GM19372 (cell line): ENCODE data around the gene CCDC149.

ENCODE experiments used
- ATAC-seq: cut with Tn5 transposase; IDR thresholded peaks from one replicate; pipeline ENCODE4 v1.9.1; 2021; ENCODE audit warnings: mild to moderate bottlenecking, low read depth, moderate library complexity; ENCODE audit not compliant: unreplicated experiment

The CCDC149 gene

GRCh38 chr4:24845902-24846301 is 66.9 kb downstream of the CCDC149 start:
- no peak for ATAC-seq

GRCh38 chr4:24845132-24845531 is 67.7 kb downstream of the CCDC149 start:
- ATAC-seq = no peak

- no peak for ATAC-seq
Measured at GRCh38 chr4:24843096-24843495, 69.7 kb downstream of the CCDC149 start.

GRCh38 chr4:24842356-24842755 is 70.5 kb downstream of the CCDC149 start:
- ATAC-seq = no peak

- no peak for ATAC-seq
Measured at GRCh38 chr4:24840826-24841543, 71.9 kb downstream of the CCDC149 start.

- ATAC-seq = no peak
Measured at GRCh38 chr4:24840362-24840761, 72.5 kb downstream of the CCDC149 start.

- ATAC-seq = no peak
Measured at GRCh38 chr4:24837781-24838180, 75.1 kb downstream of the CCDC149 start.

- no peak for ATAC-seq
Measured at GRCh38 chr4:24837336-24837735, 75.5 kb downstream of the CCDC149 start.

- no peak for ATAC-seq
Measured at GRCh38 chr4:24836661-24837242, 76.1 kb downstream of the CCDC149 start.

GRCh38 chr4:24835696-24836095 is 77.1 kb downstream of the CCDC149 start:
- no peak for ATAC-seq

GRCh38 chr4:24831637-24832036 is 81.2 kb downstream of the CCDC149 start:
- no peak for ATAC-seq

GRCh38 chr4:24824720-24825119 is 88.1 kb downstream of the CCDC149 start:
- no peak for ATAC-seq

GRCh38 chr4:24820541-24820940 is 92.3 kb downstream of the CCDC149 start:
- ATAC-seq = no peak

GRCh38 chr4:24816797-24817196 is 96.0 kb downstream of the CCDC149 start:
- ATAC-seq = no peak

- ATAC-seq = no peak
Measured at GRCh38 chr4:24813732-24814131, 99.1 kb downstream of the CCDC149 start.

- ATAC-seq = no peak
Measured at GRCh38 chr4:24810871-24811631, 101.8 kb downstream of the CCDC149 start.

- no peak for ATAC-seq
Measured at GRCh38 chr4:24809815-24810405, 102.9 kb downstream of the CCDC149 start.

- no peak for ATAC-seq
Measured at GRCh38 chr4:24809376-24809775, 103.5 kb downstream of the CCDC149 start.

GRCh38 chr4:24808955-24809354 is 103.9 kb downstream of the CCDC149 start:
- no peak for ATAC-seq

- no peak for ATAC-seq
Measured at GRCh38 chr4:24808261-24808660, 104.6 kb downstream of the CCDC149 start.

GRCh38 chr4:24807611-24808010 is 105.2 kb downstream of the CCDC149 start:
- ATAC-seq = no peak
